HG02943 (cell line): ENCODE measurements around the gene GOLGA6L2.
"Not testable (repeated sequence)": the region's sequence is repeated elsewhere in the genome, so short reads cannot be mapped to it uniquely, and the experiment has no call there.

Experiments used
- ATAC-seq: cut with Tn5 transposase; IDR thresholded peaks from one replicate; pipeline ENCODE4 v1.9.1; 2021; ENCODE audit warnings: mild to moderate bottlenecking, low read depth, moderate library complexity; ENCODE audit not compliant: unreplicated experiment

GOLGA6L2 gene

GRCh38 chr15:23434699-23435098, 12.3 kb downstream of the GOLGA6L2 start:
- ATAC-seq, result not testable (repeated sequence)

GRCh38 chr15:23425327-23425726, 21.7 kb downstream of the GOLGA6L2 start:
- ATAC-seq, result not testable (repeated sequence)

- ATAC-seq, result no peak
Observed at GRCh38 chr15:23424111-23424904, 22.7 kb downstream of the GOLGA6L2 start.

DNA sequence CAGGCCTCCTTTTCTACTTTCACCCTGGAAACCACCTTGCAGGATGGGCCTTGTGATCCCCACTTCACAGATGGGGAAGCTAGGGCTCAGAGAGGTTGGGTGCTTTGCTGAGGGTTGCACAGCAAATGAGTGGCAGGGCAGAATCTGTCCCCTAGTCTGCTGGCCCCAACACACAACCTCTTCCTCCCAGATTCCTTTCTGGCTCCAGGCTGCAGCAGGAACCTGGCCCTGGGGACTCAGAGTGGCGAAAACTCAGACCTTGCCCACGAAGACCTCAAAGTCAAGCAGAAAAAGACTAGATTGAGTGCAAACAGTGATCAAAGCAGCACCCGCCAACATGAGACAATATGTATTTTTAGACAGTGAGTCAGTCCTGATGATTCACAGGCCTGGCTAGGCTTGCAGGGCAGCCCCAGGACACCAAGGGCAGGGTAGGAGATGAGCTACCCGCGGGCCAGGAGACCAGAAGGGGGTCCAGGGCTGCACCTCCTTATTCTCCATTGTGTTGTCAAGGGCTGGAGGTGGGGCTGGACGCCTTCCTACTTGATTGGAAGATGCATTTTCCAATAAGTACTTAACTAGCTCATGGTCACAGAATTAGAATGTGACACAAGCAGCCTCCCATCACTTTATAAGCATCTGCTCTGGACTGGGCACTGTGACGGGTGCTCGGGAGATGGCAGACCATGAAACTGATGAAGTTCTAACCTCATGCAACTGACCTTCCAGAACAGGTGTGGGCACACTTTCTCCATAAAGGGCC, 23.9 kb downstream of the GOLGA6L2 start:
- no peak for ATAC-seq

DNA sequence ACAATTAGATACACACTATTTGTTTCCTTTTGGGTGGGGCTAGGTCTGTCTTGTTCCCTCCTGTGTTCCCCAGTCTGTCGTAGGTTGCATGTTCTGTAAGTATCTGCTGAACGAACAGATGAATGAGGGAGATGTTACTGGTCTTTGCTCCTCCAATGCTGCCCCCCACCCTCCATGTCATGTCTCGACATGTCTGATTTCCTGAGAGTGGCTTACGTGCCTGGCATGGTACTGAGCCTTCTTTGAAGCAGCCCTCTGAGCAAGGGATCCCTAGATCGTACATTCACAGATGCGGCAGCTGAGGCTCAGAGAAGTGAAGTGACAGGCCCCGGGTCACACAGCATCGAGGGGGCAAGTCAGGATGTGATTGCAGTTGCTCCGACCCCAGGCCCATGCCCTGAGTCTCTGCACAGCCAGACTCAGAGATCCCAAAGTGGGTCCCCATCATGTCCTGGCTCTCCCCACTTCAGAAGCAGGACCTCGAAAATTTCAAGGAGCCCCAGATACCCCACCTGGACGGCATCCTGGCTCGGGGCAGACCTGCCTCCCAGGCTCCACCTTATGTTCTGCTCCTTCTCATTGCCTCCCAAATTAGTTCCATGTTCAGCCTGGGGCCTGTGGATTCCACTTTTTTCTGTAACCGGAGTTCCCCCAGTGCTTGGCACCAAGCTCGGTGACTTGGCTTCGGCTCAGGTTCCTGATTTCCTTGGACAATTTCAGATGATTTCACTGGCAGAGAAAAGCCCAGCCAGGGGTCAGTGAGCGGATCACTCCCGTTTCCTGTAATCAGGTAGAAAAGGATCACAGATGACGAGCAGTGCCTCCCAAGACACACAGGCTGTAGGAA, 24.7 kb downstream of the GOLGA6L2 start:
- no peak for ATAC-seq

DNA sequence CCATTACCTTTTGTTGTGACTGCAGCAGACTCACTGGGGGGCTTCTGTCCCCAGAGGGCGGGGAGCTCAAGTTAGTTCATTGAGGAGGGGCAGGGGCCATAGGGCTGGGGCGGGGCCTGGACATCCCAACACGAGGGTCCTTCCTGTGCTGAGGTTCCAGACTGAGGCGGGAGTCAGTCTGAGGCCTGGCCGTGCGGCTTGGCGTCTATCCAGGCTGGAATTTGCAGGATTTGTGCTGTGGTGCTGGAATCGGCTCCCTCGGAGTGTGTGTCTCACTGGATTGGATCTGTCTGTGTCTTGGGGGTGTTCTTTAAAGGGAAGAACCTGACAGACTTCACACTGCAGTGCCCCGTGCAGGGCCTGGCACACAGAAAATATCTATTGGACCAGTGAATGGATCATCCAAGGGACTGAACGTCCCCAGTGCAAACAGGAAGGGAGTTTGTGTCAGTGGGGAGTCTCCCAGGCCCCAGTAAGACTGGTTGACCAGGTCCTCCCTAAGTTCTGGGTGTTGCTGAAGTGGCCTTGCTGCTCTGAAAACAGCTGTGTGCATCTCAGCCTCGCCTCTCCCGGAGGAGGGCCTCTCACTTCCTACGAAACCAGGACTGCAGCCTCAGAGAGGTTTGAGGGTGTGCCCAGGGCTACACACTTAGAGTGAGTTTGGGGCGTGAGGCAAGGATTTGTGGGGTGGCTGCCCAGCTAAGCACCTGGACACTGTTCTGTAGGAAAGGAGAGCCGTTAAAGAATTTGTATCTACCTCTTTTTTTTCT, 26.1 kb downstream of the GOLGA6L2 start:
- no peak for ATAC-seq

GRCh38 chr15:23416349-23417276, 30.4 kb downstream of the GOLGA6L2 start:
- no peak for ATAC-seq

GRCh38 chr15:23415866-23416265, 31.2 kb downstream of the GOLGA6L2 start:
- ATAC-seq, result not testable (repeated sequence)

- ATAC-seq, result no peak
Observed at GRCh38 chr15:23415321-23415865, 31.6 kb downstream of the GOLGA6L2 start.

GRCh38 chr15:23412881-23413600, 34.0 kb downstream of the GOLGA6L2 start:
- not testable (repeated sequence) for ATAC-seq

- no peak for ATAC-seq
Observed at GRCh38 chr15:23411841-23412240, 35.2 kb downstream of the GOLGA6L2 start.

GRCh38 chr15:23403550-23403949, 43.5 kb downstream of the GOLGA6L2 start:
- ATAC-seq, result no peak

DNA sequence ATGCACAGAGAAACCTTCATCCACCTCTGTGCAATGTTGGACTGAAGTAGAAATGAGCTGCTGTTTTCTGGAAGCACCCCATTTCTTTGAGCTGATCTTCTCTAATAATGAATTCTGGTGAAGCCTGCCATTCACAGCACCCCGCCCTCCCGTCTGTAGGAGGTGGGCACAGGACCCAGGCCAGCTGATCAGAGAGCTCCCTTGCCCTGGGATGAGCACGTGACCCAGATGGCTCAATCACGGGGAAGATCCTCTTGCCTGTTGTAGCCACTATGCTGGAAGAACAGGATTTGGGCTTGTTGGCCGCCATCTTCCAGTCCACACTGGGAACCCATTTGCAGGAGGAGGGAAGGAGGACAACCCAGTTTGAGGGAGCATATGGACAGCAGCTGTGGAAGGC, 44.5 kb downstream of the GOLGA6L2 start:
- ATAC-seq, result no peak

- no peak for ATAC-seq
Observed at GRCh38 chr15:23402140-23402539, 44.9 kb downstream of the GOLGA6L2 start.

DNA sequence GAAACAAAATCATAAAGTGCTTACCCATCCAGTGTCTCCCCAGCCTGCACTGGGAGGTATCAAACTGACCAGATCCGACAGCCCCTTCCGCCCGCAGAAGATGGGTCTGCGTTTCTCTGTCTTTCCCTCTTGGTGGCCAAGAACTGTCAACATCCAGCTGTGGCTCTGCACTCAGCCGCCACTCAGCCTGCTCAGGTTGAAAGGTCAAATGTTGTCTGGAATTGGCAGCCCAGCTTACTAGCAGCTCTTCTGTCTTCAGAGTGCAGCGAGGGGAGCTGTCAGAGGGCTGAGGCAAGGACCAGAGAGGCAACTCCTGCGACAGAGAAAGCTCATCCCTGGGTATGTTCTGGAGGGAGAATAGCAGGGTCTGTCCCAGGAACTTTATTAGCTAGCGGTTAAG, 45.4 kb downstream of the GOLGA6L2 start:
- ATAC-seq, result no peak

GRCh38 chr15:23399207-23399606, 47.8 kb downstream of the GOLGA6L2 start:
- ATAC-seq, result not testable (repeated sequence)

DNA sequence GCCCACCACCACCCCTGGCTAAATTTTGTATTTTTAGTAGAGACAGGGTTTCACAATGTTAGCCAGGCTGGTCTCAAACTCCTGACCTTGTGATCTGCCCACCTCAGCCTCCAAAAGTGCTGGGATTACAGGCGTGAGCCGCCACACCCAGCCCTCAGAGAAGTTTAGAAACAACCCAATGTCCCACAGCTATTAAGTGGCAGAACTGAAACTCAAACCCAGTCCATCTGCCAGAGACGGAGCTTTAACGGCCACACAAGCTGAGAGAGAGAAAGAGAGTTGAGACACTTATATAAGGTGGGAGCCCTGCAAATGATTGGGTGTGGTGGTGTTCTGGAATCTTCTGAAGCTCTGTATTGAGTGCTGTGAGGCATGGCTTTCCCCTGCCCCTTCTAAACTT, 48.7 kb downstream of the GOLGA6L2 start:
- ATAC-seq, result not testable (repeated sequence)

DNA sequence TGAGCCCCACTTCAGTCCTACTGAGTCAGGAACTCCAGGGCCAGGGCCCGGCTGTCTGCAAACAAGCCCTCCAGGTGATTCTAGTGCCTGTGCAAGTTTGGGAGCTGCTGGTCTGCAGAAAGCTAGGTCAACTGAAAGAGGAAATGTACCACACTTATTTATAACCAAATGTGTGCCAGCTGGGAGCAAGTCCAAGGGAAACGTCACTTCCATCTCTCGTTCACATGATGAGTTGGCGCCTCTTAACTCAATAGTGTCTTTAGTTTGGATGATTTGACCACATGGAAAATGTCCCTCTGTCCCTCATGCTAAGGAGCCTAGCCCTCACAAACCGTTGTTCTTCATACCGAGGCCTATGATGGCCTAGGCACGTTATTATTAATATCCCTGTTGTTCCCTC, 49.3 kb downstream of the GOLGA6L2 start:
- ATAC-seq, result no peak
